Keratinocyte (primary cell): ENCODE results near the gene EBF3. TPM values are rescaled to one million over a fixed set of nuclear protein-coding genes. Genes with fewer than 3 reads are reported as not detected.

Experiments used
- DNase-seq: peaks from one replicate; pipeline ENCODE4 v3.0.0-alpha.2; 2011; ENCODE audit warnings: low read depth, missing footprints, low spot score
- FAIRE-seq: peaks from 2 replicates; lab custom pipeline; 2011; peaks lifted over from hg19 to GRCh38; lab: Jason Lieb, UNC
- H2AFZ ChIP-seq: 2 replicates; pipeline ENCODE4 v1.6.0; 2012; ENCODE audit warnings: low read length, control low read depth, inconsistent platforms; ENCODE audit not compliant: control insufficient read depth
- H3K27ac ChIP-seq: 2 replicates; pipeline ENCODE4 v1.5.1; 2011; ENCODE audit warnings: low read length; ENCODE audit not compliant: control insufficient read depth, insufficient read depth
- H3K27me3 ChIP-seq: 3 replicates; pipeline ENCODE4 v1.6.0; 2011; ENCODE audit warnings: low read length; ENCODE audit not compliant: control insufficient read depth, insufficient read depth; ENCODE audit errors: extremely low read depth
- H3K36me3 ChIP-seq, 2 experiments: 2 replicates in 1 of 2; 3 replicates in 1 of 2; pipeline ENCODE4 v1.5.1; 2011; ENCODE audit warnings: low read length in 2 of 2, mild to moderate bottlenecking in 1 of 2; ENCODE audit not compliant: control insufficient read depth in 2 of 2, insufficient read depth in 2 of 2; ENCODE audit errors: extremely low read depth in 1 of 2
- H3K4me1 ChIP-seq: 3 replicates; pipeline ENCODE4 v1.5.1; 2011; ENCODE audit warnings: low read length; ENCODE audit not compliant: control insufficient read depth, insufficient read depth; ENCODE audit errors: extremely low read depth
- H3K4me2 ChIP-seq: 3 replicates; pipeline ENCODE4 v1.6.0; 2011; ENCODE audit warnings: low read depth, low read length; ENCODE audit not compliant: control insufficient read depth, insufficient read depth; ENCODE audit errors: extremely low read depth
- H3K4me3 ChIP-seq, 3 experiments: fragments of 200-600 bp in 1 of 3; sonication (generic) in 1 of 3; 2 replicates in 2 of 3; 3 replicates in 1 of 3; pipeline ENCODE4 v1.5.1; 2011 to 2016; ENCODE audit warnings: low read length in 3 of 3, mild to moderate bottlenecking in 3 of 3, control low read depth in 2 of 3, inconsistent platforms in 1 of 3, low read depth in 1 of 3, mixed read lengths in 1 of 3, mixed run types in 1 of 3, moderate library complexity in 1 of 3; ENCODE audit not compliant: control insufficient read depth in 2 of 3, insufficient read depth in 2 of 3; ENCODE audit errors: extremely low read depth in 1 of 3
- H3K79me2 ChIP-seq: 2 replicates; pipeline ENCODE4 v1.6.0; 2012; ENCODE audit warnings: low read length; ENCODE audit not compliant: control insufficient read depth, insufficient read depth
- H3K9ac ChIP-seq: 3 replicates; pipeline ENCODE4 v1.6.0; 2011; ENCODE audit warnings: low read length; ENCODE audit not compliant: control insufficient read depth, insufficient read depth; ENCODE audit errors: extremely low read depth
- H3K9me1 ChIP-seq: 3 replicates; pipeline ENCODE4 v1.6.0; 2011; ENCODE audit warnings: low read length; ENCODE audit not compliant: control insufficient read depth, insufficient read depth; ENCODE audit errors: extremely low read depth
- H3K9me3 ChIP-seq: 2 replicates; pipeline ENCODE4 v1.5.1; 2012; ENCODE audit warnings: low read depth, low read length; ENCODE audit not compliant: control insufficient read depth
- H4K20me1 ChIP-seq: 3 replicates; pipeline ENCODE4 v1.6.0; 2011; ENCODE audit warnings: low read length; ENCODE audit not compliant: control insufficient read depth, insufficient read depth; ENCODE audit errors: extremely low read depth
- EZH2 ChIP-seq: IDR thresholded peaks from one replicate; pipeline ENCODE4 v1.6.1; 2012; ENCODE audit warnings: inconsistent platforms, mild to moderate bottlenecking, low read length, moderate library complexity
- dilution Hi-C: fragments of 300-500 bp; cut with MboI; formaldehyde crosslinking; loops from one replicate; pipeline ENCODE4 v1.7.0; 2020; ENCODE audit warnings: low sequenced_read_pairs; ENCODE audit not compliant: extremely low pct_ligation_motif_present
- polyA plus RNA-seq, 5 experiments: library from polyadenylated mRNA; depleted of rRNA in 3 of 5; stranded (reverse) in 3 of 5; stranded (forward) in 1 of 5; unstranded in 1 of 5; fragments of >200 nt; gene quantifications; 1 replicate in 1 of 5; 2 replicates in 3 of 5; 3 replicates in 1 of 5; pipeline versions ENCODE4 v1.2.1 to v1.2.3, GENCODE V29; 2011 to 2012; ENCODE audit warnings: missing spikeins in 2 of 5, low read depth in 1 of 5, low replicate concordance in 1 of 5
- TF ChIP-seq, protein P1 (sequence below), 3 experiments: IDR thresholded peaks in 1 of 3; conservative IDR thresholded peaks in 1 of 3; optimal IDR thresholded peaks in 1 of 3; 2 replicates in 2 of 3; 3 replicates in 1 of 3; pipeline versions ENCODE3 to v1.5.1; 2011; ENCODE audit warnings: low read length in 3 of 3, mild to moderate bottlenecking in 3 of 3, moderate library complexity in 2 of 3, control low read depth in 1 of 3, inconsistent platforms in 1 of 3; ENCODE audit not compliant: insufficient read depth in 2 of 3; ENCODE audit errors: extremely low read depth in 1 of 3

Gene EBF3
- polyA plus RNA-seq, 1 donor (not counting 4 experiments of a cell fraction or from before 2014, with no cell fraction given), result not detected

DNA sequence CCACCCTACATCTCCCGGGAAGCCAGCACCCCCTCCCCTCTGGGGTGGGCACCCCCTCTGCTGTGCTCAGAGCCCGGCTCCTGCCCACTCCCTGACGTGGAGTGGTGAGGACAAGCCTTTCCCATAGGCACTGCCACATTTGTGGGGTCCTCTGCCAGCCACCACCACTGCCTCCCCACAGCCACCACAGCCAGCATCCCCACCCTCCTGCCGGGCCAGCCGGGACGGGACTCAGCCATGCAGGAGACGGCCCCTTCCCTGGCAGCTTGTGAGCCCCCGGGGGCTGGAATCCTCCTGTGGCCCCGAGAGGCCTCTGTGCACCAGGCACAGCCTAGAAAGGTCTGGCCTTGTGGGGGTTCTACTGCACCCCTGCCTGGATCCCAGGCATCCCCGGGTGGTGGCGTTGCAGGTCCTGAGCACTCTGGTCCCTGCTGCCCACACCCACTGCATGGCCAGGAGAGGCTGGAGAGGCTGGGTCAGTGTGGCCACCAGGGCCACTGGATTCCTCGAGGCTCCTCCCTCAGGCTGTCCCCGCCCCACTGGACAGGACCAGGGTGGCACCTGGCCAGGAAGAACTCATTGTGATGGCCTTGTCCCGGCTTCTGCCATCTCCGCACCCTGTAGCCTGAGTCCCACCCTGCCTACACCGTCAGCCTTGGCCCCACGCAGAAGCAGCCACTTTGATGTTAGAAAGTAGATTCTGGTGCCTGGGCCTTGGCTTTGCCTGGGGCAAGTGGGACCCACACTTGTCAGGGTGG lies 148.0 kb downstream of the EBF3 start:
- Histone ChIP-seq H2AFZ (no peak overlapping the region), H3K4me2 (no peak overlapping the region), H3K9ac (no peak overlapping the region), H3K4me3 (no peak overlapping the region), H3K27me3 (no peaks in the 10 kb centered on the region), H3K9me1 (no peaks in the 10 kb centered on the region), H3K36me3 (no peaks in the 10 kb centered on the region), H3K27ac (no peak overlapping the region), H3K9me3 (peaks cover 8% of the 10 kb centered on the region), H4K20me1 (no peaks in the 10 kb centered on the region), H3K4me1 (no peaks in the 10 kb centered on the region), H3K79me2 (no peaks in the 10 kb centered on the region)
- dilution Hi-C loops, result no loop called here
- TF ChIP-seq EZH2, result no peak
- TF ChIP-seq, protein P1, sequence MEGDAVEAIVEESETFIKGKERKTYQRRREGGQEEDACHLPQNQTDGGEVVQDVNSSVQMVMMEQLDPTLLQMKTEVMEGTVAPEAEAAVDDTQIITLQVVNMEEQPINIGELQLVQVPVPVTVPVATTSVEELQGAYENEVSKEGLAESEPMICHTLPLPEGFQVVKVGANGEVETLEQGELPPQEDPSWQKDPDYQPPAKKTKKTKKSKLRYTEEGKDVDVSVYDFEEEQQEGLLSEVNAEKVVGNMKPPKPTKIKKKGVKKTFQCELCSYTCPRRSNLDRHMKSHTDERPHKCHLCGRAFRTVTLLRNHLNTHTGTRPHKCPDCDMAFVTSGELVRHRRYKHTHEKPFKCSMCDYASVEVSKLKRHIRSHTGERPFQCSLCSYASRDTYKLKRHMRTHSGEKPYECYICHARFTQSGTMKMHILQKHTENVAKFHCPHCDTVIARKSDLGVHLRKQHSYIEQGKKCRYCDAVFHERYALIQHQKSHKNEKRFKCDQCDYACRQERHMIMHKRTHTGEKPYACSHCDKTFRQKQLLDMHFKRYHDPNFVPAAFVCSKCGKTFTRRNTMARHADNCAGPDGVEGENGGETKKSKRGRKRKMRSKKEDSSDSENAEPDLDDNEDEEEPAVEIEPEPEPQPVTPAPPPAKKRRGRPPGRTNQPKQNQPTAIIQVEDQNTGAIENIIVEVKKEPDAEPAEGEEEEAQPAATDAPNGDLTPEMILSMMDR (optimal IDR thresholded peaks at IDR 0.05 in 1 of 3, IDR thresholded peaks at IDR 0.05 in 1 of 3, conservative IDR thresholded peaks at IDR 0.05 in 1 of 3; ENCODE audit: extremely low read depth in 1 of 3, insufficient read depth in 2 of 3, low read length in 3 of 3), result no peak
- no peak for FAIRE-seq
- DNase-seq, result no peak

DNA sequence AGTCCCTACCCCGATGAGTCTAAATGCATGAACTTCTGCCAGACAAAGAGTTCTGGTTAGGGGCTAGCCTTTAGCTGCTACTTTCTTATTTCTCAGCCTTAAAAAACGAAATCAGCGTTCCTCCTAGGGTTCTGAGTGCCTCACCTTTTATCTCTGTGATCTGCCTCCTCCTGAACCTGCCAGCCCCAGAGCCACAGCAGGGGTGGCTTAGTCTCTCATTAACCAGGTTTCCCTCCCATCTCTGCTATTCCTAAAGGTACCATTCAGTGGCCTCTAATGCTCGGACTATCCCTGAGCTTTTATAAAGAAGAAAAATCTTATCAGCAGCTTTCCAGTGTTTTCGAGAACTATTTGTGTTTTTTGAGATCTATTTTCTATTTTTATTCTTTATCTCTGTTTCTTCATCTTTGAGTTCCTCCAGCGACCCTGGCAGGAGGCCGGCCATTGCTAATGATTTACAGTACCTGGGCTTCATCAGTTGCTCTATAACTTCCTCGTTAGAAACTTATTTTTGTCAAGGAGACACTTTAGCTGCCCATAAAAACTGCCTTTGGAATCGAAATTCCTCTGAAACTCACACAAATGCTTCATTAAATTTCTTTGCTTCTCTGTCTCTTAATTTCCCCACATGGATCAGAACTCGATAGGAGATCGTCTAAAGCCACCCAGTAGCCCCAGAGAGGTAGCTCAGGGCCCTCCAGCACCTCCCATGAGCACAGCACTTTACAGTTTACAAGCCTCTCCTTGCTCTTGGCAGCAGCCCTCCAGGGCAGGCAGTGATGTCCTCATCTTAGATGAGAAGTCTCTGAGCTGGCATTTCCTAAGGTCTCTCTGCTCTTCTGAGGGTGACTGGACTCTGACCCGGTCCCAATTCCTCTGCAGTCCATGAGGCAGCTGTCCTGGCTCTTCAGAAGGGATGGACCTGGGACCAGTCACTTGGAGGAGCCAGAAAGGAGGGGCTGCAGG lies 149.1 kb downstream of the EBF3 start:
- Histone ChIP-seq H3K9me1 (no peaks in the 10 kb centered on the region), H3K9me3 (peaks cover 11% of the 10 kb centered on the region), H3K27ac (no peak overlapping the region), H3K4me2 (no peak overlapping the region), H4K20me1 (no peaks in the 10 kb centered on the region), H3K9ac (no peak overlapping the region), H3K4me1 (no peaks in the 10 kb centered on the region), H3K4me3 (no peak overlapping the region), H3K36me3 (no peaks in the 10 kb centered on the region), H2AFZ (no peak overlapping the region), H3K27me3 (no peaks in the 10 kb centered on the region), H3K79me2 (no peaks in the 10 kb centered on the region)
- no peak for TF ChIP-seq EZH2
- TF ChIP-seq, protein P1 (optimal IDR thresholded peaks at IDR 0.05 in 1 of 3, IDR thresholded peaks at IDR 0.05 in 1 of 3, conservative IDR thresholded peaks at IDR 0.05 in 1 of 3; ENCODE audit: extremely low read depth in 1 of 3, insufficient read depth in 2 of 3, low read length in 3 of 3), result no peak
- FAIRE-seq (no peak), DNase-seq (no peak)
- dilution Hi-C loops, result no loop called here
